GM12891 (cell line): ENCODE data around the gene ATP6V1G3.

Experiments
- PAX5 ChIP-seq: IDR thresholded peaks from 2 replicates; pipeline ENCODE4 v1.6.1; 2011; ENCODE audit warnings: low read length, moderate library complexity, mild to moderate bottlenecking; ENCODE audit not compliant: insufficient read depth, severe bottlenecking
- POLR2A ChIP-seq: IDR thresholded peaks from 2 replicates; pipeline ENCODE4 v1.6.1; 2011; ENCODE audit warnings: low read depth, low read length, control low read depth
- POLR2AphosphoS5 ChIP-seq: IDR thresholded peaks from 2 replicates; pipeline ENCODE4 v1.6.1; 2011; ENCODE audit warnings: low read depth, low read length, control low read depth
- POU2F2 ChIP-seq: IDR thresholded peaks from 2 replicates; pipeline ENCODE4 v1.6.1; 2011; ENCODE audit warnings: low read depth, mild to moderate bottlenecking, control low read depth, low read length, moderate library complexity
- SPI1 ChIP-seq: IDR thresholded peaks from 2 replicates; pipeline ENCODE4 v1.6.1; 2011; ENCODE audit warnings: low read depth, low read length, control low read depth
- TAF1 ChIP-seq: IDR thresholded peaks from 2 replicates; pipeline ENCODE4 v1.6.1; 2011; ENCODE audit warnings: low read depth, low read length, control low read depth

GRCh38 chr1:198556971-198557370, 16.5 kb upstream of the ATP6V1G3 start:
- TF ChIP-seq POLR2AphosphoS5: no peak
- TF ChIP-seq POLR2A: no peak
- no peak for TF ChIP-seq TAF1
- peak; percentile 94 for TF ChIP-seq SPI1
- TF ChIP-seq POU2F2: no peak
- no peak for TF ChIP-seq PAX5
